Fibroblast of lung (primary cell): ENCODE results near the gene DGAT2.

Experiments used
- EZH2 ChIP-seq: IDR thresholded peaks from 2 replicates; pipeline ENCODE4 v1.5.1; 2012; ENCODE audit warnings: low read length, control low read depth, mild to moderate bottlenecking; ENCODE audit errors: missing control alignments
- TF ChIP-seq, protein P1 (sequence below), 2 donors: IDR thresholded peaks in 1 of 2; conservative IDR thresholded peaks in 1 of 2; 1 replicate in 1 of 2; 2 replicates in 1 of 2; pipeline ENCODE4 v1.5.1; 2011 to 2012; ENCODE audit warnings: low read length in 2 of 2, control low read depth in 1 of 2, inconsistent platforms in 1 of 2, low read depth in 1 of 2, mild to moderate bottlenecking in 1 of 2

DNA sequence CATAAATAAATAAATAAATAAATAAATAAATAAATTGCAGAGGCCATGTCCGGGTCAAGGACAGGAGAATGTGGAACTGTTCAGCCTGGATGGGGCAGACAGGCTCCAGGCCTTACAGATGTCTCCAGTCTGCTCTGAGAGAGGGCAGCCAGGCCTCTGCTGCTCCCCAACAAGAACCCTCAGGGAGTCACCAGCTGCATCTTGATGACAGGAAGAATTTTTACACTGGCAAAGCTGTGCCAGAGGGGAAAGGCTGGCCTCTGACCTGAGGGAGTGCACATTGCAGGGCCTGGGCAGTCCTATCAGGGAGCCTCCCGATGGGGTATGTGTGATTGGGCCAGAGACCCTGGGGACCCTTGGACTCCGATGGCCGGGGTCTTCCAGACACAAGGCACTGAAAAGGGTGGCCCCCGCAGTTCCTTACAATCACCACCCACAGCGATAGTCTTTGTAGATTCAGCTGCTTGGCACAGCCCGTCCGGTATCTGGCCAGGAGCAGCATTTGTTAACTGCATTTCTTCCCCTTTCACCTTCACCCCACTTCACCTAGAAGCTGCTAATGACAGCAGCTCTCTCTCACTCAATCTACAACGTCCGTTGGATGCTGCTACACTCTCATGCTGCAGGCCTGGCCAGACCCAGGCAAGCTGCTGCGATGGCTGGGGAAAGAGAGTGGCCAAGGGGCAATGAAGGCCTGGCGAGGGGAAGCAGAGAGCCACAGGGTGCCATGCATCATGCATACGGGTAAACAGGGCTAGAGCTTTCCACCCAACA lies 42.8 kb upstream of the DGAT2 start:
- TF ChIP-seq, protein P1, sequence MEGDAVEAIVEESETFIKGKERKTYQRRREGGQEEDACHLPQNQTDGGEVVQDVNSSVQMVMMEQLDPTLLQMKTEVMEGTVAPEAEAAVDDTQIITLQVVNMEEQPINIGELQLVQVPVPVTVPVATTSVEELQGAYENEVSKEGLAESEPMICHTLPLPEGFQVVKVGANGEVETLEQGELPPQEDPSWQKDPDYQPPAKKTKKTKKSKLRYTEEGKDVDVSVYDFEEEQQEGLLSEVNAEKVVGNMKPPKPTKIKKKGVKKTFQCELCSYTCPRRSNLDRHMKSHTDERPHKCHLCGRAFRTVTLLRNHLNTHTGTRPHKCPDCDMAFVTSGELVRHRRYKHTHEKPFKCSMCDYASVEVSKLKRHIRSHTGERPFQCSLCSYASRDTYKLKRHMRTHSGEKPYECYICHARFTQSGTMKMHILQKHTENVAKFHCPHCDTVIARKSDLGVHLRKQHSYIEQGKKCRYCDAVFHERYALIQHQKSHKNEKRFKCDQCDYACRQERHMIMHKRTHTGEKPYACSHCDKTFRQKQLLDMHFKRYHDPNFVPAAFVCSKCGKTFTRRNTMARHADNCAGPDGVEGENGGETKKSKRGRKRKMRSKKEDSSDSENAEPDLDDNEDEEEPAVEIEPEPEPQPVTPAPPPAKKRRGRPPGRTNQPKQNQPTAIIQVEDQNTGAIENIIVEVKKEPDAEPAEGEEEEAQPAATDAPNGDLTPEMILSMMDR (conservative IDR thresholded peaks at IDR 0.05 in 1 of 2, IDR thresholded peaks at IDR 0.05 in 1 of 2; ENCODE audit: low read depth in 1 of 2, low read length in 2 of 2) = no peak
- no peak for TF ChIP-seq EZH2
